Smooth muscle cell of bladder (primary cell): ENCODE results near the gene TGFB1. TPM values are rescaled to one million over a fixed set of nuclear protein-coding genes. Genes with fewer than 3 reads are reported as not detected.

Experiments used
- total RNA-seq: library from RNA; depleted of rRNA; stranded (reverse); fragments of >200 nt; gene quantifications from 2 replicates; pipeline ENCODE4 v1.2.3, GENCODE V29; 2014

Gene TGFB1
- total RNA-seq, result 7.0 and 11.5 TPM in 2 replicates

GRCh38 chr19:41353466-41354342, at the start of gene TGFB1:
Gene TGFB1 (minus strand): TSS chr19:41353922. CDS start chr19:41353044, 878 bp downstream.

GRCh38 chr19:41397086-41398049, 43.6 kb upstream of the TGFB1 start, which contains the start of the genes BCKDHA and EXOSC5:
Gene BCKDHA (plus strand): TSS chr19:41397818. CDS start chr19:41397828, 10 bp downstream.
Gene EXOSC5 (minus strand): TSS chr19:41397359. CDS start chr19:41397328, 31 bp downstream.

GRCh38 chr19:41376241-41376997, 22.7 kb upstream of the TGFB1 start, which contains the start of gene TMEM91:
Gene TMEM91 (plus strand): TSS chr19:41376533. CDS start chr19:41378310, 1,777 bp downstream.

GRCh38 chr19:41363753-41364523, 10.2 kb upstream of the TGFB1 start, which contains the start of gene B9D2:
Gene B9D2 (minus strand): TSS chr19:41364149. CDS start chr19:41363519, 630 bp downstream.

GRCh38 chr19:41310033-41310831, 43.5 kb downstream of the TGFB1 start, which contains the start of gene CCDC97:
Gene CCDC97 (plus strand): TSS chr19:41310172. CDS start chr19:41310311, 139 bp downstream.

Other genes with a start within 250 kb of the TGFB1 start
- not detected in 2 replicates for gene CYP2F1, start 239.5 kb downstream of the TGFB1 start, total RNA-seq
- gene CYP2S1, start 160.7 kb downstream of the TGFB1 start, total RNA-seq, result 10.3 and 17.8 TPM in 2 replicates
- gene AXL, start 134.7 kb downstream of the TGFB1 start, total RNA-seq, result 107 and 127 TPM in 2 replicates
- 44.2 and 54.2 TPM in 2 replicates for gene HNRNPUL1, start 89.5 kb downstream of the TGFB1 start, total RNA-seq
- gene CCDC97, start 43.8 kb downstream of the TGFB1 start, total RNA-seq, result 7.3 and 8.4 TPM in 2 replicates
- gene B9D2, start 10.2 kb upstream of the TGFB1 start, total RNA-seq, result 4.3 and 4.8 TPM in 2 replicates
- 13.3 and 14.9 TPM in 2 replicates for gene TMEM91, start 22.6 kb upstream of the TGFB1 start, total RNA-seq
- gene EXOSC5, start 43.4 kb upstream of the TGFB1 start, total RNA-seq, result 8.0 TPM in 2 replicates
- gene BCKDHA, start 43.9 kb upstream of the TGFB1 start, total RNA-seq, result 24.8 and 30.6 TPM in 2 replicates
- 0.71 and 2.3 TPM in 2 replicates for gene B3GNT8, start 73.5 kb upstream of the TGFB1 start, total RNA-seq
- gene DMAC2, start 86.0 kb upstream of the TGFB1 start, total RNA-seq, result 30.2 and 30.6 TPM in 2 replicates
- gene ERICH4, start 89.2 kb upstream of the TGFB1 start, total RNA-seq, result 0.09 TPM in 1 of 2 replicates, not detected in the other
- not detected in 2 replicates for gene CEACAM21, start 222.2 kb upstream of the TGFB1 start, total RNA-seq